Uterus (tissue), 2 donors: ENCODE measurements around the gene NXN.

Source experiments
- POLR2A ChIP-seq, 2 donors: fragments of 450-650 bp; IDR thresholded peaks; one replicate each; pipeline ENCODE4 v1.6.1; 2016; ENCODE audit warnings: antibody characterized with exemption in 2 of 2, mild to moderate bottlenecking in 1 of 2, moderate library complexity in 1 of 2
- TF ChIP-seq, protein P1 (sequence below), 4 experiments: fragments of 200-600 bp in 2 of 4; fragments of 450-650 bp in 2 of 4; sonication (generic) in 2 of 4; IDR thresholded peaks; one replicate each; pipeline ENCODE4 v1.5.1; 2016 to 2019; ENCODE audit warnings: antibody characterized with exemption in 4 of 4, mild to moderate bottlenecking in 2 of 4, moderate library complexity in 1 of 4

DNA sequence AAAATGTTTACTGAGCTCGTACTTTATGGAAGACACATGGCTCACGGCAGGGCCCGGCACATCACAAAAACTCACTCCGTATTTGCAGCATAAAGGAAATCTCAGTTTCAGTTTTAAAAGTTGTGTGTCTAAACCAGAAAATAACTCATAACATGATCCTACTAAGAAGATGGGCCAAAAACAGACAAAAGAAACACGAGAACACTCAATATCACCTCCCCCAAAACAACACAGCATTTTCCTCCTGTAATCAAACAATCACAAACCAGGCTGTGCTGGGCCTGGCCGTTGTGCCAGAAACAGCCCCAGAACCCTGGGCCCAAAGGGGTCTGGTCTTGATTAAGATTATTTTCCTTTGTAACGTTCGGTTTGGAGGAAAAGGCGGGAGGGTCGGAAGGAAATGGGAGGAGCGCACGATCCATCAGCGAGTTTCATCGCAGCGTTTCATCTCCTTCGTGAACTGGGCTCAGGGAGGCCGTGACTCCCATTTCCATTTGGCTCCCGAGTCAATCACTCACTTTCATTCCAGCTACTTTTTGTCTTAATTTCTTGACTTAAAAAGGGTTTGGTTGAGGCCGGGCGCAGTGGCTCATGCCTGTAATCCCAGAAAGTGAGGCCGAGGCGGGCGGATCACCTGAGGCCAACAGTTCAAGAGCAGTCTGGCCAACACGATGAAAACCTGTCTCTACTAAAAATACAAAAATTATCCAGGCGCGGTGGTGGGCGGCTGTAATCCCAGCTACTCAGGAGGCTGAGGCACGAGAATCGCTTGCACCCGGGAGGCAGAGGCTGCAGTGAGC lies 61.4 kb downstream of the NXN start:
- TF ChIP-seq, protein P1, sequence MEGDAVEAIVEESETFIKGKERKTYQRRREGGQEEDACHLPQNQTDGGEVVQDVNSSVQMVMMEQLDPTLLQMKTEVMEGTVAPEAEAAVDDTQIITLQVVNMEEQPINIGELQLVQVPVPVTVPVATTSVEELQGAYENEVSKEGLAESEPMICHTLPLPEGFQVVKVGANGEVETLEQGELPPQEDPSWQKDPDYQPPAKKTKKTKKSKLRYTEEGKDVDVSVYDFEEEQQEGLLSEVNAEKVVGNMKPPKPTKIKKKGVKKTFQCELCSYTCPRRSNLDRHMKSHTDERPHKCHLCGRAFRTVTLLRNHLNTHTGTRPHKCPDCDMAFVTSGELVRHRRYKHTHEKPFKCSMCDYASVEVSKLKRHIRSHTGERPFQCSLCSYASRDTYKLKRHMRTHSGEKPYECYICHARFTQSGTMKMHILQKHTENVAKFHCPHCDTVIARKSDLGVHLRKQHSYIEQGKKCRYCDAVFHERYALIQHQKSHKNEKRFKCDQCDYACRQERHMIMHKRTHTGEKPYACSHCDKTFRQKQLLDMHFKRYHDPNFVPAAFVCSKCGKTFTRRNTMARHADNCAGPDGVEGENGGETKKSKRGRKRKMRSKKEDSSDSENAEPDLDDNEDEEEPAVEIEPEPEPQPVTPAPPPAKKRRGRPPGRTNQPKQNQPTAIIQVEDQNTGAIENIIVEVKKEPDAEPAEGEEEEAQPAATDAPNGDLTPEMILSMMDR (IDR thresholded peaks at IDR 0.05) = no peak
- no peak for TF ChIP-seq POLR2A (IDR thresholded peaks at IDR 0.05)
